B cell (primary cell): Measurements from ENCODE around the gene CGRRF1. TPM values are rescaled to one million over a fixed set of nuclear protein-coding genes. Genes with fewer than 3 reads are reported as not detected.

ENCODE experiments used
- ATAC-seq: fragments of 200-7000 bp; cut with Tn5 transposase; one replicate; pipeline ENCODE4 v1.10.0; 2021; ENCODE audit warnings: low read depth, mild to moderate bottlenecking, moderate number of reproducible peaks, moderate library complexity
- CTCF ChIA-PET: fragments of 350-600 bp; sonication (Branson Sonifier 250); formaldehyde crosslinking; loops from one replicate; lab custom pipeline; 2021; ENCODE audit warnings: antibody characterized with exemption, inconsistent platforms; lab: Charles Lee
- POLR2A ChIA-PET: fragments of 350-600 bp; sonication (Branson Sonifier 250); formaldehyde crosslinking; loops from one replicate; lab custom pipeline; 2021; ENCODE audit warnings: antibody characterized with exemption; lab: Charles Lee
- DNase-seq: peaks from one replicate; pipeline ENCODE4 v3.0.0; 2013
- H2AFZ ChIP-seq: 2 replicates; pipeline ENCODE4 v1.6.1; 2012; ENCODE audit warnings: mild to moderate bottlenecking, low read depth, low read length; ENCODE audit not compliant: insufficient read depth, poor library complexity, severe bottlenecking
- H3K27ac ChIP-seq, 2 donors: 1 replicate in 1 of 2; 2 replicates in 1 of 2; pipeline ENCODE4 v1.5.1; 2012 to 2013; ENCODE audit warnings: low read length in 2 of 2, mild to moderate bottlenecking in 2 of 2, moderate library complexity in 1 of 2
- H3K27me3 ChIP-seq, 4 experiments: fragments of 200-600 bp in 1 of 4; sonication (generic) in 1 of 4; replicated peaks in 1 of 4; 1 replicate in 2 of 4; 2 replicates in 2 of 4; pipeline versions ENCODE4 v1.6.1 to v1.7.0; 2013 to 2016; ENCODE audit warnings: low read length in 3 of 4, mild to moderate bottlenecking in 2 of 4, mixed read lengths in 1 of 4, moderate library complexity in 1 of 4; ENCODE audit not compliant: insufficient read depth in 4 of 4, control insufficient read depth in 3 of 4; ENCODE audit errors: control extremely low read depth in 1 of 4
- H3K36me3 ChIP-seq, 2 experiments: replicated peaks in 1 of 2; 1 replicate in 1 of 2; 2 replicates in 1 of 2; pipeline versions ENCODE4 v1.6.1 to v1.7.1; 2013; ENCODE audit warnings: low read length in 1 of 2; ENCODE audit not compliant: insufficient read depth in 2 of 2, control insufficient read depth in 1 of 2; ENCODE audit errors: control extremely low read depth in 1 of 2, extremely low read depth in 1 of 2
- H3K4me1 ChIP-seq, 2 donors: fragments of 200-600 bp in 1 of 2; sonication (generic) in 1 of 2; 1 replicate in 1 of 2; 2 replicates in 1 of 2; pipeline versions ENCODE4 v1.5.1 to v1.6.1; 2013 to 2017; ENCODE audit warnings: low read length in 2 of 2; ENCODE audit not compliant: control insufficient read depth in 2 of 2, insufficient read depth in 2 of 2
- H3K4me2 ChIP-seq: replicated peaks from 2 replicates; pipeline ENCODE3; 2012; ENCODE audit warnings: mild to moderate bottlenecking, low read depth, low read length; ENCODE audit not compliant: poor library complexity, severe bottlenecking
- H3K4me3 ChIP-seq, 5 experiments: fragments of 200-600 bp in 1 of 5; sonication (generic) in 1 of 5; 1 replicate in 3 of 5; 2 replicates in 2 of 5; pipeline versions ENCODE4 v1.5.1 to v1.7.0; 2011 to 2016; ENCODE audit warnings: low read length in 4 of 5, mild to moderate bottlenecking in 4 of 5, low read depth in 2 of 5, control low read depth in 1 of 5, moderate library complexity in 1 of 5; ENCODE audit not compliant: insufficient read depth in 1 of 5; ENCODE audit errors: control extremely low read depth in 1 of 5, extremely low read depth in 1 of 5
- H3K79me2 ChIP-seq: fragments of 200-600 bp; sonication (generic); one replicate; pipeline ENCODE4 v1.6.0; 2016; ENCODE audit warnings: low read length; ENCODE audit not compliant: control insufficient read depth, insufficient read depth
- H3K9ac ChIP-seq: fragments of 200-600 bp; sonication (generic); 2 replicates; pipeline ENCODE4 v1.6.1; 2017; ENCODE audit warnings: mild to moderate bottlenecking, low read length, moderate library complexity
- H3K9me3 ChIP-seq, 3 donors: one replicate each; pipeline versions ENCODE4 v1.6.1 to v1.7.1; 2013; ENCODE audit warnings: low read length in 2 of 3; ENCODE audit not compliant: control insufficient read depth in 2 of 3, insufficient read depth in 1 of 3; ENCODE audit errors: control extremely low read depth in 1 of 3
- H4K20me1 ChIP-seq: 2 replicates; pipeline ENCODE4 v1.6.0; 2012; ENCODE audit warnings: mild to moderate bottlenecking, low read length; ENCODE audit not compliant: insufficient read depth, control insufficient read depth, poor library complexity, severe bottlenecking
- H3K27ac Mint-ChIP-seq: one replicate; pipeline ENCODE4 v1.8.0; 2021; ENCODE audit warnings: mixed read lengths
- H3K27me3 Mint-ChIP-seq: one replicate; pipeline ENCODE4 v1.8.0; 2021; ENCODE audit warnings: mixed read lengths
- H3K4me1 Mint-ChIP-seq: one replicate; pipeline ENCODE4 v1.8.0; 2021; ENCODE audit warnings: mixed read lengths
- H3K4me3 Mint-ChIP-seq: one replicate; pipeline ENCODE4 v1.8.0; 2021; ENCODE audit warnings: mixed read lengths
- H3K9me3 Mint-ChIP-seq: one replicate; pipeline ENCODE4 v1.8.0; 2022; ENCODE audit warnings: mixed read lengths; ENCODE audit not compliant: insufficient read depth
- EZH2 ChIP-seq: IDR thresholded peaks from 2 replicates; pipeline ENCODE4 v1.6.1; 2012; ENCODE audit warnings: borderline replicate concordance, low read depth, mild to moderate bottlenecking, moderate library complexity, low read length; ENCODE audit not compliant: insufficient read depth, poor library complexity, severe bottlenecking
- WGBS: methylation state at CpG from one replicate; pipeline ENCODE4 v1.1.5; 2013; ENCODE audit warnings: missing lambda C conversion rate; ENCODE audit not compliant: insufficient coverage; 5-methylcytosine and 5-hydroxymethylcytosine counted together
- intact Hi-C: fragments of 100-400 bp; cut with micrococcal nuclease; formaldehyde crosslinking; loops from one replicate; pipeline ENCODE4 v1.10.0; 2022
- polyA plus RNA-seq: library from polyadenylated mRNA; depleted of rRNA; stranded (reverse); fragments of >200 nt; gene quantifications from 2 replicates; pipeline ENCODE4 v1.2.3, GENCODE V29; 2012
- total RNA-seq, 2 donors: library from RNA; stranded (reverse); fragments of 120-200 nt in 1 of 2; gene quantifications; 1 replicate in 1 of 2; 2 replicates in 1 of 2; pipeline versions ENCODE4 v1.2.3 to v1.2.4, GENCODE V29; 2013 to 2022
- TF ChIP-seq, protein P1 (sequence below): fragments of 200-600 bp; IDR thresholded peaks from one replicate; pipeline ENCODE4 v1.8.0; 2022; ENCODE audit warnings: antibody characterized with exemption, mild to moderate bottlenecking

CGRRF1 gene
- total and polyA plus RNA-seq, 2 donors (not counting 1 experiment from before 2014, with no cell fraction given): 10.0 to 15.8 TPM

DNA sequence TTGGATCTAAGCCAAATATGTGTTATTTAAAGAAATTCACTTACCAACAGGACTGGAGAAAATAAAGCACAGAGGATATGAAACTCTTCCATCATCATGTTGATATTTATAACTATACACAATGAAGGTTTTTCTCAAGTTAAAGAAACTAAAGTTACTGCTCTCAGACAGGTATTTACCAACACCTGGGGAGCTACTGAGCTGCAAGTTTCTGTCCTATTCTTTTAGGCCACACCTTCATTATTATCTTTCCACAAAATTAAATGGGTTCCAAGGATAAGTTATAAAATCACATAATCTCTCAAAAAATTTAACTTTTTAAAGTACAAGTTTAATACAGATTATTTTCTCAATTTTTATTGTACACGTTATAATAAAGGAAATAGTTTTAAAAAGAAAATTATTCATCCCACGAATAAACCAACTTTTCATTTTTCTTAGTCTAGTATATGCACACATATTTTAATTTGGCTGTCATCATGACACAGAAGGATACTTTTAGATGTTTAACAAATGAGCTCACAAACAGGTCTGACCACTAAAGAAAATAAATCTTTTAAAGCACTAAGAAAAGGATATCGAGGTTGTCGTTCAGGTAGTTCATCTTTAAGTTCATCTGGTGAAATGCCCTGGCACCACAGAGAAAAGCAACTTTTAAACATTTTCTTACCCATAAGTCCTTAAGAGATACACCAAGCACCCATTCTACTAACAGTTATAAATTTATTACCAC, 28.7 kb upstream of the CGRRF1 start:
- peaks cover 46% of the 10 kb centered on the region for H3K79me2 ChIP-seq
- no peak overlapping the region for H3K4me3 Mint-ChIP-seq
- 100% methylated on average over 2 of the region's 4 CpGs for WGBS
- no peak overlapping the region for H2AFZ ChIP-seq
- no peaks in the 10 kb centered on the region for H3K9me3 Mint-ChIP-seq
- H3K27ac ChIP-seq: peak overlapping the region in 1 of 2 donors; percentile 10
- no peaks in the 10 kb centered on the region for H3K27me3 ChIP-seq
- H3K9me3 ChIP-seq: no peaks in the 10 kb centered on the region
- no peaks in the 10 kb centered on the region for H4K20me1 ChIP-seq
- H3K4me2 ChIP-seq: no peak overlapping the region
- no peak for TF ChIP-seq EZH2
- TF ChIP-seq, protein P1, sequence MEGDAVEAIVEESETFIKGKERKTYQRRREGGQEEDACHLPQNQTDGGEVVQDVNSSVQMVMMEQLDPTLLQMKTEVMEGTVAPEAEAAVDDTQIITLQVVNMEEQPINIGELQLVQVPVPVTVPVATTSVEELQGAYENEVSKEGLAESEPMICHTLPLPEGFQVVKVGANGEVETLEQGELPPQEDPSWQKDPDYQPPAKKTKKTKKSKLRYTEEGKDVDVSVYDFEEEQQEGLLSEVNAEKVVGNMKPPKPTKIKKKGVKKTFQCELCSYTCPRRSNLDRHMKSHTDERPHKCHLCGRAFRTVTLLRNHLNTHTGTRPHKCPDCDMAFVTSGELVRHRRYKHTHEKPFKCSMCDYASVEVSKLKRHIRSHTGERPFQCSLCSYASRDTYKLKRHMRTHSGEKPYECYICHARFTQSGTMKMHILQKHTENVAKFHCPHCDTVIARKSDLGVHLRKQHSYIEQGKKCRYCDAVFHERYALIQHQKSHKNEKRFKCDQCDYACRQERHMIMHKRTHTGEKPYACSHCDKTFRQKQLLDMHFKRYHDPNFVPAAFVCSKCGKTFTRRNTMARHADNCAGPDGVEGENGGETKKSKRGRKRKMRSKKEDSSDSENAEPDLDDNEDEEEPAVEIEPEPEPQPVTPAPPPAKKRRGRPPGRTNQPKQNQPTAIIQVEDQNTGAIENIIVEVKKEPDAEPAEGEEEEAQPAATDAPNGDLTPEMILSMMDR: no peak
- POLR2A ChIA-PET: interaction anchor here (0.6 kb wide), 1 partner anchor 242 kb away, joined by 4 read pairs; no protein-coding TSS in a partner anchor
- DNase-seq (no peak), ATAC-seq (no peak)
- no peak overlapping the region for H3K9ac ChIP-seq
- intact Hi-C loops: loop anchor here (5.0 kb wide), 1 partner anchor 99 kb away; no protein-coding TSS in a partner anchor
- no peaks in the 10 kb centered on the region for H3K27me3 Mint-ChIP-seq
- no peak overlapping the region for H3K4me3 ChIP-seq
- H3K4me1 Mint-ChIP-seq: peaks cover 50% of the 10 kb centered on the region
- H3K27ac Mint-ChIP-seq: peak overlapping the region; percentile 16
- peaks cover 25 to 41% of the 10 kb centered on the region in 2 donors for H3K4me1 ChIP-seq
- peaks cover 2 to 28% of the 10 kb centered on the region in 2 experiments for H3K36me3 ChIP-seq
- CTCF ChIA-PET: no interaction called here

- Histone ChIP-seq H3K4me1 (peaks cover 27 to 48% of the 10 kb centered on the region in 2 donors), H4K20me1 (no peaks in the 10 kb centered on the region), H3K4me3 (no peak overlapping the region), H3K9ac (no peak overlapping the region), H2AFZ (no peak overlapping the region), H3K27me3 (no peaks in the 10 kb centered on the region), H3K9me3 (no peaks in the 10 kb centered on the region), H3K36me3 (peaks cover 2 to 28% of the 10 kb centered on the region in 2 experiments), H3K4me2 (peak overlapping the region; percentile 72), H3K79me2 (peaks cover 53% of the 10 kb centered on the region), H3K27ac (peak overlapping the region in 1 of 2 donors; percentile 83)
- no CpG with 5 or more reads among the region's 2 CpGs for WGBS
- intact Hi-C loops: loop anchor here (5.0 kb wide), 1 partner anchor 99 kb away; no protein-coding TSS in a partner anchor
- peaks cover 53% of the 10 kb centered on the region for H3K4me1 Mint-ChIP-seq
- CTCF ChIA-PET: interaction anchor here (1.0 kb wide), 1 partner anchor 83 kb away, joined by 3 read pairs; no protein-coding TSS in a partner anchor
- H3K4me3 Mint-ChIP-seq: no peak overlapping the region
- no peak for TF ChIP-seq EZH2
- TF ChIP-seq, protein P1: no peak
- POLR2A ChIA-PET: no interaction called here
- DNase-seq (no peak), ATAC-seq (no peak)
- H3K27ac Mint-ChIP-seq: no peak overlapping the region
- H3K27me3 Mint-ChIP-seq: no peaks in the 10 kb centered on the region
- no peaks in the 10 kb centered on the region for H3K9me3 Mint-ChIP-seq
These were observed 28.0 kb upstream of the CGRRF1 start for GRCh38 chr14:54481695-54482094.
